Stomach (tissue), 9 donors: ENCODE data around the gene COL4A2. TPM values are rescaled to one million over a fixed set of nuclear protein-coding genes. Genes with fewer than 3 reads are reported as not detected.

Experiments used
- DNase-seq, 2 donors: peaks; one replicate each; pipeline versions ENCODE4 v3.0.0 to v3.0.0-alpha.2; 2013 to 2019
- H3K27ac ChIP-seq, 5 donors: fragments of 200-600 bp in 4 of 5; sonication (generic) in 4 of 5; one replicate each; pipeline ENCODE4 v1.5.1; 2013 to 2019; ENCODE audit warnings: mild to moderate bottlenecking in 1 of 5, moderate library complexity in 1 of 5
- H3K27me3 ChIP-seq, 3 donors: fragments of 200-600 bp; sonication (generic); one replicate each; pipeline ENCODE4 v1.5.1; 2017 to 2019; ENCODE audit warnings: mixed run types in 1 of 3
- H3K36me3 ChIP-seq, 4 donors: fragments of 200-600 bp; sonication (generic); 1 replicate in 3 of 4; 2 replicates in 1 of 4; pipeline ENCODE4 v1.5.1; 2016 to 2019
- H3K4me1 ChIP-seq, 4 donors: fragments of 200-600 bp; sonication (generic); one replicate each; pipeline ENCODE4 v1.5.1; 2016 to 2019
- H3K4me3 ChIP-seq, 4 donors: fragments of 200-600 bp; sonication (generic) in 3 of 4; one replicate each; pipeline ENCODE4 v1.5.1; 2016 to 2019; ENCODE audit warnings: mild to moderate bottlenecking in 1 of 4
- H3K9me3 ChIP-seq, 4 donors: fragments of 200-600 bp; sonication (generic); one replicate each; pipeline ENCODE4 v1.5.1; 2016 to 2019
- CTCF ChIP-seq, 7 experiments: fragments of 450-650 bp in 4 of 7; fragments of 200-600 bp in 3 of 7; sonication (generic) in 3 of 7; IDR thresholded peaks; one replicate each; pipeline ENCODE4 v1.5.1; 2016 to 2019; ENCODE audit warnings: antibody characterized with exemption in 7 of 7, control low read depth in 2 of 7, mild to moderate bottlenecking in 1 of 7
- EP300 ChIP-seq: sonication (generic); formaldehyde crosslinking; IDR thresholded peaks from one replicate; pipeline ENCODE4 v1.6.1; 2017; ENCODE audit warnings: antibody characterized with exemption
- POLR2A ChIP-seq, 4 donors: fragments of 450-650 bp; IDR thresholded peaks; one replicate each; pipeline ENCODE4 v1.6.1; 2016; ENCODE audit warnings: antibody characterized with exemption in 4 of 4, control low read depth in 2 of 4, mild to moderate bottlenecking in 1 of 4, moderate library complexity in 1 of 4
- POLR2AphosphoS5 ChIP-seq, 3 donors: sonication (generic); formaldehyde crosslinking; IDR thresholded peaks; one replicate each; pipeline ENCODE4 v1.6.1; 2016; ENCODE audit warnings: antibody characterized with exemption in 3 of 3
- WGBS, 5 donors: extraction: QIAGEN DNeasy Blood & Tissue Kit in 3 of 5; methylation state at CpG; one replicate each; pipeline versions ENCODE4 v1.1.5 to v1.1.7; 2013 to 2018; 5-methylcytosine and 5-hydroxymethylcytosine counted together
- intact Hi-C: fragments of 100-400 bp; cut with DNase I; formaldehyde crosslinking; loops from one replicate; pipeline ENCODE4 v1.15.1; 2023; ENCODE audit warnings: low total_unique reads
- polyA plus RNA-seq, 3 donors: library from polyadenylated mRNA; stranded (reverse); fragments of 200-250 nt; gene quantifications; one replicate each; pipeline ENCODE4 v1.2.3, GENCODE V29; 2013
- total RNA-seq, 5 donors: library from RNA; depleted of rRNA; stranded (reverse); fragments of >200 nt; gene quantifications; one replicate each; pipeline versions ENCODE4 v1.1.0 to v1.2.3, GENCODE V29; 2014 to 2016
- donor health status: healthy with polysubstance abuse.
- donor health status: Bipolar disorder and iron deficiency.
- donor health status: healthy.

Gene COL4A2
- total and polyA plus RNA-seq, 8 donors: 24.0 to 531 (median 214) TPM

DNA sequence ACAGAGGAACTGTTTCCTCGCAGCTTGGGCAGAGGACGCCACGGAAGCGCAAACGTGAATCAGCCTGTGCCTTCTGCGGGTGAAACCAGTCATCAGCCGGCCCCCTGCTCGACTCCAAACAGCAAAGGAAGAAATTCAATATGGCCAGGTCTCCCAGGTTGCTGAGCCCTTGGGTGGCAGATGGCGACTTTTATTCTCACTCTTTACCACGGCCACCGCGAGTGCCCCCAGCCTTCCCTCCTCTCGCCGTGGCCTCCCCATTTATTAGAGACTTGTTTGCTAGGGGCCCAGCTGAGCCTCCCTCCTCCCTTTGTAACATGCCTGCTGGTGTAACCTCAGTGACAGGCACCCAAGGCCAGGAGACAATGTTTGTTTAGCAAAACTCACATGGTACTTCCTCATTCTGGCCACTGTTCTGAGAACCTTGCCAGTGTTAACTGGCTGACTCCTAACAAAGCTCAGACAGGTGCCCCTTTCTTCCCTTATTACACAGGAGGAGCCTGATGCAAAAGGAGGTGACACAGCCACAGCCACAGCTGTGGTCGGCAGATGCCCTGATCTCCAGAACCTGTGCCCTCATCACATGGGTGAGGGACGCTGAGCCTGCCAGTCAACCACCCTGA lies 248.6 kb downstream of the COL4A2 start:
- Histone ChIP-seq H3K27ac (peak overlapping the region; percentile 37 to 98 (median 81)), H3K4me1 (peaks cover 26 to 94% (median 79%) of the 10 kb centered on the region in 4 donors), H3K36me3 (peaks cover 0 to 18% (median 5%) of the 10 kb centered on the region in 4 donors), H3K27me3 (no peaks in the 10 kb centered on the region), H3K9me3 (no peaks in the 10 kb centered on the region), H3K4me3 (peak overlapping the region in 1 of 4 donors; percentile 0)
- DNase-seq: peak; percentile 70 to 79
- WGBS, 5 donors: 51 to 76% (median 63%) methylated on average over 16 of the region's 16 CpGs
- TF ChIP-seq POLR2AphosphoS5 (IDR thresholded peaks at IDR 0.05) (peak in 2 of 3 donors; percentile 70 to 81), CTCF (IDR thresholded peaks at IDR 0.05) (no peak)
- intact Hi-C loops: no loop called here

DNA sequence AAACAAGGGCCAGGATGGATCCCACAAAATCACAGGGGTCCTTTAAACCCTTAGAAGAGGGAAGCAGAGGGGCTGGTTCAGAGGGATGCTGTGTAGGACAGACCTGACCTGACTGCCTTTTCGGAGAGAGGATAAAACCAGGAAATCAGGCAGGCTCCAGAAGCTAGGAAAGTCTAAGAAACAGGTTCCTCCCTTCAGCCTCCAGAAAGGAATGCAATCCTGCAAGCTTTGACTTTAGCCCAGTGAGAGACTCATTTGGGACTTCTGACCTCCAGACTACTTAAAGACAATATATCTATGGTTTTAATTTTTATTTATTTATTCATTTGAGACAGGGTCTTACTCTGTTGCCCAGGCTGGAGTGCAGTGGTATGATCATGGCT lies 249.1 kb downstream of the COL4A2 start:
- Histone ChIP-seq H3K4me3 (no peak overlapping the region), H3K27me3 (no peaks in the 10 kb centered on the region), H3K36me3 (peaks cover 0 to 18% (median 5%) of the 10 kb centered on the region in 4 donors), H3K4me1 (peaks cover 23 to 91% (median 76%) of the 10 kb centered on the region in 4 donors), H3K27ac (peak overlapping the region; percentile 37 to 98 (median 81)), H3K9me3 (no peaks in the 10 kb centered on the region)
- intact Hi-C loops: no loop called here
- 19 to 78% (median 51%) methylated on average over 1 of the region's 1 CpG for WGBS, 5 donors
- TF ChIP-seq EP300 (no peak), CTCF (IDR thresholded peaks at IDR 0.05) (no peak), POLR2AphosphoS5 (IDR thresholded peaks at IDR 0.05) (no peak), POLR2A (IDR thresholded peaks at IDR 0.05) (no peak)
- DNase-seq: peak in 1 of 2 donors; percentile 71

DNA sequence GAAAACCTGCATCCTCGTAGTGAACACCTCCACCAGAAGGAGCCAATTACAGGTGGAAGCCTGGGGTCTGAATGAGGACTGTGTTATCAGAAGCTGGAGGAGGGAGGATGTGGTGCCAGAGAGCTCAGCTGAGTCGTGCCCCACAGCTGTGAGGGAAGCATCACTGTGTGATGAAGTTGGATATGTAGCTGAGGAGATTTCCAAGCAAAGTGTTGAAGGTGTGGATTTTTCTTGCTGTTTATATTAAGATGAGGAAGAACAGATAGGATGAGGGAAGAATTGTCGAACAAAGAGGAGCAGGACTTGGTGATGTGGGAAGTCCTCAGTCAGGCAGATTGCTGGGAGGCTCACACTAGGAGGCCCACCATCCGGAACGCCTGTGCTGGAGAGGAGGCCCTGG lies 250.0 kb downstream of the COL4A2 start:
- Histone ChIP-seq H3K9me3 (no peaks in the 10 kb centered on the region), H3K4me3 (no peak overlapping the region), H3K27ac (peak overlapping the region; percentile 72 to 98 (median 81)), H3K4me1 (peaks cover 18 to 82% (median 68%) of the 10 kb centered on the region in 4 donors), H3K36me3 (peaks cover 0 to 18% (median 5%) of the 10 kb centered on the region in 4 donors), H3K27me3 (no peaks in the 10 kb centered on the region)
- 62 to 86% (median 72%) methylated on average over 5 of the region's 5 CpGs for WGBS, 5 donors
- intact Hi-C loops: no loop called here
- no peak for DNase-seq
- no peak for TF ChIP-seq EP300
- TF ChIP-seq POLR2AphosphoS5 (IDR thresholded peaks at IDR 0.05): no peak
- TF ChIP-seq POLR2A (IDR thresholded peaks at IDR 0.05): no peak
- TF ChIP-seq CTCF (IDR thresholded peaks at IDR 0.05): no peak

DNA sequence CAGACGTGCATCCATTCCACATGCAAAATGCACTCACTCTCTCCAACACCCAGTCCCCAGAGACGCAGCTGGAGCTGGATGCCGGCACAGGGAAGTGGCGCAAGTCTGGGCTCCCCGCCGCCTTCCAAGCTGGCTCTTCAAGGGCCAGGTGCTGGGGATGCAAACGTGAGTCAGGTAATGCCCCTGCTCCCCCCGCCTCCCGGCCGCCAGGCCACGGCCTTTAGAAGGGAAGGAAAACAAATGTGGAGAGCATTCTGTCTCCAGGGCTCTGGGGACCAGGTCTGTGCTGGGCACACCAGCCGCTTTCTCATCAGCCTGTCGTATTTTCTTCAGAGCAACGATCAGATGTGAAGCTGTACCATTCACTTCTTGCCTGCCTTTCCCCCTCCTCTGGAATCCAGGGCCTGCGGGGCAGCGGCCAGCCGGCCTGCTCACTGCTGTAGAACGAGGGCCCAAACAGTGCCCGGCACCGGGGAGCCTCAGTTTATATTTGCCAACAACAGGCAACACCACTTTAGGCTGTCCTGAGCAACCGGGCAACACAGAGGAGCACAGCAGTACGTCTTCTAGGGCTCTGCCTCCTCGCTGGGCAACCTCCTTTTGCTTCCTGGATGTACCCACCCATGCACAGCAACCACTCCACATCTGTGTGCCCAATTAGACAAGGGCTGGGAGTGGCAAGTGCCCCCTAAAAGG lies 250.7 kb downstream of the COL4A2 start:
- Histone ChIP-seq H3K27me3 (no peaks in the 10 kb centered on the region), H3K4me3 (peak overlapping the region in 1 of 4 donors; percentile 6), H3K27ac (peak overlapping the region; percentile 72 to 98 (median 81)), H3K4me1 (peaks cover 21 to 84% (median 70%) of the 10 kb centered on the region in 4 donors), H3K36me3 (peaks cover 0 to 18% (median 5%) of the 10 kb centered on the region in 4 donors), H3K9me3 (no peaks in the 10 kb centered on the region)
- WGBS, 5 donors: 41 to 67% (median 46%) methylated on average over 19 to 23 of the region's 23 CpGs
- TF ChIP-seq POLR2AphosphoS5 (IDR thresholded peaks at IDR 0.05): peak in 1 of 3 donors; percentile 16
- no peak for TF ChIP-seq POLR2A (IDR thresholded peaks at IDR 0.05)
- intact Hi-C loops: no loop called here
- DNase-seq: peak; percentile 40 to 76
